ENCODE results near the gene GPR161. TPM values are rescaled to one million over a fixed set of nuclear protein-coding genes. Genes with fewer than 3 reads are reported as not detected.

The GPR161 gene
- total and polyA plus RNA-seq, 10 of the 15 experiments (the other 5 are each of a cell fraction or from before 2014, with no cell fraction given) = 0.07 to 0.49 (median 0.34) TPM; not detected in 2

DNA sequence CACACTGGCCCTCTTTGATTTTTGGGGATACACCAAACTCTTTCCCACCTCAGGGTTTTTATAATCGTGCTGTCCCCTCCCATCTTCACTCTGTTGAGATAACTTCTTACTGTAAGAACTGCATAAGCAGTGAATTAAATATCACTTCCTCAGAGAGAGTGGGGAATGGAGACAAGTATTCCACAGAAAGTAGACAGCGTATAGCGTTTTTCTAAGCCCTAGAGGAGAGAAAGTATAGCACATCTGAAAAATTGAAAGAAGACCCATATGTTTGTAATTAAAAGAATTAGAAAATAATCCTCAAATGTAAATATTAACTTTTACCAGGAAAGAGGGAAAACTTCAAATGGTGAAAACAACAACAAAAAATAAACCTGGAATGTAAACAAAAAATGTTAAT lies 67.3 kb downstream of the GPR161 start:
- 98% methylated on average over 3 of the region's 3 CpGs for WGBS (ENCODE audit: insufficient coverage, insufficient replicate concordance, low lambda C conversion rate, missing lambda C conversion rate)
- no TSS peak for BruUV-seq (replicated peaks)
- no peaks in the 10 kb centered on the region for H4K20me1 ChIP-seq (ENCODE audit: control insufficient read depth, insufficient read depth)
- H3K4me1 ChIP-seq (ENCODE audit: control insufficient read depth, insufficient read depth, low read length) = no peaks in the 10 kb centered on the region
- peaks cover 0 to 19% of the 10 kb centered on the region in 2 experiments; a peak in 3 of 4 replicates for H3K36me3 ChIP-seq (ENCODE audit: control insufficient read depth in 2 of 2, insufficient read depth in 2 of 2, low read length in 1 of 2)
- SMC1A ChIA-PET (ENCODE audit: uncharacterized antibody, unreplicated experiment) = interaction anchor here (0.6 to 1.0 kb wide), 4 partner anchors 11 to 94 kb away, joined by 3 read pairs; no protein-coding TSS in a partner anchor
- no peak overlapping the region for H3K4me3 ChIP-seq
- H3K9me3 ChIP-seq (replicated peaks; ENCODE audit: control insufficient read depth, insufficient read depth, low read length) = no peaks in the 10 kb centered on the region
- H3K79me2 ChIP-seq (ENCODE audit: control insufficient read depth, insufficient read depth, low read length) = no peaks in the 10 kb centered on the region
- no peak for DNase-seq (ENCODE audit: low read depth, low spot score)
- H3K27me3 ChIP-seq (replicated peaks in 1 of 2; ENCODE audit: control insufficient read depth in 2 of 2, insufficient read depth in 2 of 2, low read length in 1 of 2) = no peaks in the 10 kb centered on the region
- FAIRE-seq = no peak
- RAD21 ChIA-PET (ENCODE audit: unreplicated experiment) = interaction anchor here (0.5 kb wide), 1 partner anchor 1066 kb away, joined by 3 read pairs; no protein-coding TSS in a partner anchor
- no peak overlapping the region for H3K9ac ChIP-seq (ENCODE audit: control insufficient read depth, insufficient read depth, low read length)
- CTCF ChIA-PET = interaction anchor here (9.6 kb wide), 1 partner anchor 14 kb away, joined by 95 read pairs; no protein-coding TSS in a partner anchor
- intact Hi-C loops (cut with micrococcal nuclease; ENCODE audit: unreplicated experiment) (no loop called here), in situ Hi-C loops (cut with MboI) (no loop called here)
- no peak overlapping the region for H3K27ac ChIP-seq (ENCODE audit: control insufficient read depth, insufficient read depth)
- H2AFZ ChIP-seq (ENCODE audit: control insufficient read depth, low read depth, low read length) = no peak overlapping the region
- no peak overlapping the region for H3K4me2 ChIP-seq (ENCODE audit: control insufficient read depth, insufficient read depth)
- POLR2A ChIA-PET = no interaction called here
- no peak for ATAC-seq
- TF ChIP-seq, protein P1, sequence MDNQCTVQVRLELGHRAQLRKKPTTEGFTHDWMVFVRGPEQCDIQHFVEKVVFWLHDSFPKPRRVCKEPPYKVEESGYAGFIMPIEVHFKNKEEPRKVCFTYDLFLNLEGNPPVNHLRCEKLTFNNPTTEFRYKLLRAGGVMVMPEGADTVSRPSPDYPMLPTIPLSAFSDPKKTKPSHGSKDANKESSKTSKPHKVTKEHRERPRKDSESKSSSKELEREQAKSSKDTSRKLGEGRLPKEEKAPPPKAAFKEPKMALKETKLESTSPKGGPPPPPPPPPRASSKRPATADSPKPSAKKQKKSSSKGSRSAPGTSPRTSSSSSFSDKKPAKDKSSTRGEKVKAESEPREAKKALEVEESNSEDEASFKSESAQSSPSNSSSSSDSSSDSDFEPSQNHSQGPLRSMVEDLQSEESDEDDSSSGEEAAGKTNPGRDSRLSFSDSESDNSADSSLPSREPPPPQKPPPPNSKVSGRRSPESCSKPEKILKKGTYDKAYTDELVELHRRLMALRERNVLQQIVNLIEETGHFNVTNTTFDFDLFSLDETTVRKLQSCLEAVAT (IDR thresholded peaks at IDR 0.05) = no peak
- TF ChIP-seq ZBTB4 (CRISPR knock-in tag; IDR thresholded peaks at IDR 0.05) (no peak), YY1 (IDR thresholded peaks at IDR 0.05; ENCODE audit: low read depth, low read length) (no peak), E4F1 (IDR thresholded peaks at IDR 0.05; ENCODE audit: borderline replicate concordance, partially characterized antibody) (no peak), SP1 (IDR thresholded peaks at IDR 0.05; ENCODE audit: low read depth, low read length) (no peak), CREM (IDR thresholded peaks at IDR 0.05; ENCODE audit: low read depth) (no peak), KAT2A (conservative IDR thresholded peaks at IDR 0.05; ENCODE audit: control insufficient read depth, low read depth, low read length) (no peak), ELK1 (IDR thresholded peaks at IDR 0.05; ENCODE audit: low read depth, low read length) (no peak), GABPA (IDR thresholded peaks at IDR 0.05; ENCODE audit: low read depth) (no peak), POLR2AphosphoS5 (IDR thresholded peaks at IDR 0.05; ENCODE audit: low read length) (no peak)
- TF ChIP-seq, protein P2, sequence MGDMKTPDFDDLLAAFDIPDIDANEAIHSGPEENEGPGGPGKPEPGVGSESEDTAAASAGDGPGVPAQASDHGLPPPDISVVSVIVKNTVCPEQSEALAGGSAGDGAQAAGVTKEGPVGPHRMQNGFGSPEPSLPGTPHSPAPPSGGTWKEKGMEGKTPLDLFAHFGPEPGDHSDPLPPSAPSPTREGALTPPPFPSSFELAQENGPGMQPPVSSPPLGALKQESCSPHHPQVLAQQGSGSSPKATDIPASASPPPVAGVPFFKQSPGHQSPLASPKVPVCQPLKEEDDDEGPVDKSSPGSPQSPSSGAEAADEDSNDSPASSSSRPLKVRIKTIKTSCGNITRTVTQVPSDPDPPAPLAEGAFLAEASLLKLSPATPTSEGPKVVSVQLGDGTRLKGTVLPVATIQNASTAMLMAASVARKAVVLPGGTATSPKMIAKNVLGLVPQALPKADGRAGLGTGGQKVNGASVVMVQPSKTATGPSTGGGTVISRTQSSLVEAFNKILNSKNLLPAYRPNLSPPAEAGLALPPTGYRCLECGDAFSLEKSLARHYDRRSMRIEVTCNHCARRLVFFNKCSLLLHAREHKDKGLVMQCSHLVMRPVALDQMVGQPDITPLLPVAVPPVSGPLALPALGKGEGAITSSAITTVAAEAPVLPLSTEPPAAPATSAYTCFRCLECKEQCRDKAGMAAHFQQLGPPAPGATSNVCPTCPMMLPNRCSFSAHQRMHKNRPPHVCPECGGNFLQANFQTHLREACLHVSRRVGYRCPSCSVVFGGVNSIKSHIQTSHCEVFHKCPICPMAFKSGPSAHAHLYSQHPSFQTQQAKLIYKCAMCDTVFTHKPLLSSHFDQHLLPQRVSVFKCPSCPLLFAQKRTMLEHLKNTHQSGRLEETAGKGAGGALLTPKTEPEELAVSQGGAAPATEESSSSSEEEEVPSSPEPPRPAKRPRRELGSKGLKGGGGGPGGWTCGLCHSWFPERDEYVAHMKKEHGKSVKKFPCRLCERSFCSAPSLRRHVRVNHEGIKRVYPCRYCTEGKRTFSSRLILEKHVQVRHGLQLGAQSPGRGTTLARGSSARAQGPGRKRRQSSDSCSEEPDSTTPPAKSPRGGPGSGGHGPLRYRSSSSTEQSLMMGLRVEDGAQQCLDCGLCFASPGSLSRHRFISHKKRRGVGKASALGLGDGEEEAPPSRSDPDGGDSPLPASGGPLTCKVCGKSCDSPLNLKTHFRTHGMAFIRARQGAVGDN (IDR thresholded peaks at IDR 0.05) = no peak
